ENCODE measurements around the gene ARID3B.

DNA sequence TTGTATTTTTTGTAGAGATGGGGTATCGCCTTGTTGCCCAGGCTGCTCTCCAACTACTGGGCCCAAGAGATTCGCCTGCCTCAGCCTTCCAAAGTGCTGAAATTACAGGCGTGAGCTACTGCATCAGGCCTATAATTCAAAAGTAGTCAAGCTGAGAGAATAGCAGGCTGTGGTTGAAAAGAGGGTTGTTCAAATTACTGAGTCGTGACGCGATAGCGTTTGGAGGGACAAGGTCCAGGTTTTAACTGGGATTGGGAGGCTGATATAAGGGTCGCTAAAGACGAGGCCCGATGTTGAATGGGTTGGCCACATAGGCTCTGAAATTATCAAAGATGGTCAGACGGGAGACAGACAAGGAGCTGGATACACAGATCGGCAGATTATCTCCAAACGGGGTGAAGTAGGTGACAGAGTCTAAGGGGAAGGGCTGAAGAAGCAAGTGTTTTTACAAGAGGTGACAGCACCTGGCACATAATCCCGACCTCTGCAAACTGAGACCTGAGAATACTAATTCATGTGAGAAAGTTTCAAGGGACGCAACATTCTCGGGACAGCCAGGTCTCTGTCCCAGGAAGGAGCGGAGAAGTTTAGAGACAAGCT is 759 bp upstream of the ARID3B start:
- TF ChIP-seq, protein P1, sequence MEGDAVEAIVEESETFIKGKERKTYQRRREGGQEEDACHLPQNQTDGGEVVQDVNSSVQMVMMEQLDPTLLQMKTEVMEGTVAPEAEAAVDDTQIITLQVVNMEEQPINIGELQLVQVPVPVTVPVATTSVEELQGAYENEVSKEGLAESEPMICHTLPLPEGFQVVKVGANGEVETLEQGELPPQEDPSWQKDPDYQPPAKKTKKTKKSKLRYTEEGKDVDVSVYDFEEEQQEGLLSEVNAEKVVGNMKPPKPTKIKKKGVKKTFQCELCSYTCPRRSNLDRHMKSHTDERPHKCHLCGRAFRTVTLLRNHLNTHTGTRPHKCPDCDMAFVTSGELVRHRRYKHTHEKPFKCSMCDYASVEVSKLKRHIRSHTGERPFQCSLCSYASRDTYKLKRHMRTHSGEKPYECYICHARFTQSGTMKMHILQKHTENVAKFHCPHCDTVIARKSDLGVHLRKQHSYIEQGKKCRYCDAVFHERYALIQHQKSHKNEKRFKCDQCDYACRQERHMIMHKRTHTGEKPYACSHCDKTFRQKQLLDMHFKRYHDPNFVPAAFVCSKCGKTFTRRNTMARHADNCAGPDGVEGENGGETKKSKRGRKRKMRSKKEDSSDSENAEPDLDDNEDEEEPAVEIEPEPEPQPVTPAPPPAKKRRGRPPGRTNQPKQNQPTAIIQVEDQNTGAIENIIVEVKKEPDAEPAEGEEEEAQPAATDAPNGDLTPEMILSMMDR (CRISPR knock-in tag; IDR thresholded peaks at IDR 0.05), result no peak
- no peak for TF ChIP-seq SMAD1 (CRISPR knock-in tag; IDR thresholded peaks at IDR 0.05; ENCODE audit: borderline replicate concordance, low read depth)
- TF ChIP-seq HNRNPLL (IDR thresholded peaks at IDR 0.05; ENCODE audit: low read depth, low read length, poor library complexity, severe bottlenecking), result no peak
- no peak for TF ChIP-seq ZNF607 (CRISPR knock-in tag; IDR thresholded peaks at IDR 0.05; ENCODE audit: borderline replicate concordance)
- no peak for TF ChIP-seq SMARCC2 (IDR thresholded peaks at IDR 0.05)
- TF ChIP-seq CHD2 (IDR thresholded peaks at IDR 0.05; ENCODE audit: low read depth, low read length), result no peak
- TF ChIP-seq CHD4 (IDR thresholded peaks at IDR 0.05; ENCODE audit: borderline replicate concordance, low read length), result no peak

All from HepG2 (cell line).